GM08714 (cell line): ENCODE data around the gene BACH2.

Experiments
- H3K4me3 ChIP-seq: fragments of 200-500 bp; sonication (Bioruptor generic); 2 replicates; pipeline ENCODE4 v1.5.1; 2014; ENCODE audit warnings: mild to moderate bottlenecking, low read length, inconsistent platforms
- ZNF274 ChIP-seq: IDR thresholded peaks from 2 replicates; pipeline ENCODE4 v1.6.1; 2012; ENCODE audit warnings: mild to moderate bottlenecking, low read depth, low read length

The BACH2 gene

GRCh38 chr6:90315986-90316385 is 19.3 kb upstream of the BACH2 start:
- no peak overlapping the region for H3K4me3 ChIP-seq
- TF ChIP-seq ZNF274, result no peak

- TF ChIP-seq ZNF274, result no peak
- no peak overlapping the region for H3K4me3 ChIP-seq
Observed at GRCh38 chr6:90315354-90315950, 18.8 kb upstream of the BACH2 start.

GRCh38 chr6:90314514-90314913 is 17.9 kb upstream of the BACH2 start:
- H3K4me3 ChIP-seq, result no peak overlapping the region
- no peak for TF ChIP-seq ZNF274

- TF ChIP-seq ZNF274, result no peak
- no peak overlapping the region for H3K4me3 ChIP-seq
Observed at GRCh38 chr6:90311569-90311968, 14.9 kb upstream of the BACH2 start.

- no peak overlapping the region for H3K4me3 ChIP-seq
- TF ChIP-seq ZNF274, result no peak
Observed at GRCh38 chr6:90305800-90306448, 9.3 kb upstream of the BACH2 start.

GRCh38 chr6:90304308-90304707 is 7.7 kb upstream of the BACH2 start:
- TF ChIP-seq ZNF274, result no peak
- no peak overlapping the region for H3K4me3 ChIP-seq

- no peak overlapping the region for H3K4me3 ChIP-seq
- no peak for TF ChIP-seq ZNF274
Observed at GRCh38 chr6:90303039-90303438, 6.4 kb upstream of the BACH2 start.

- no peak overlapping the region for H3K4me3 ChIP-seq
- TF ChIP-seq ZNF274, result no peak
Observed at GRCh38 chr6:90302320-90302719, 5.7 kb upstream of the BACH2 start.

GRCh38 chr6:90301816-90302215 is 5.2 kb upstream of the BACH2 start:
- H3K4me3 ChIP-seq, result no peak overlapping the region

GRCh38 chr6:90298459-90299053 is 1.9 kb upstream of the BACH2 start:
- TF ChIP-seq ZNF274, result no peak
- H3K4me3 ChIP-seq, result no peak overlapping the region

More at GRCh38 chr6:90301816-90302215, 5.2 kb upstream of the BACH2 start:
- TF ChIP-seq ZNF274, result no peak

- no peak for TF ChIP-seq ZNF274
- no peak overlapping the region for H3K4me3 ChIP-seq
Observed at GRCh38 chr6:90297867-90298381, 1.3 kb upstream of the BACH2 start.

- no peak overlapping the region; the same call in 1 of the 2 replicates for H3K4me3 ChIP-seq
- no peak for TF ChIP-seq ZNF274
Observed at GRCh38 chr6:90297115-90297866, 648 bp upstream of the BACH2 start.

GRCh38 chr6:90295854-90296340 is 746 bp downstream of the BACH2 start:
- TF ChIP-seq ZNF274, result no peak
- H3K4me3 ChIP-seq, result peak overlapping the region; percentile 45; the same call in 1 of the 2 replicates
